ENCODE measurements around the gene PDAP1. TPM values are rescaled to one million over a fixed set of nuclear protein-coding genes. Genes with fewer than 3 reads are reported as not detected.
A peak's percentile ranks its signal among the peaks of the same experiment; 100 is the strongest.

PDAP1 gene, protein sequence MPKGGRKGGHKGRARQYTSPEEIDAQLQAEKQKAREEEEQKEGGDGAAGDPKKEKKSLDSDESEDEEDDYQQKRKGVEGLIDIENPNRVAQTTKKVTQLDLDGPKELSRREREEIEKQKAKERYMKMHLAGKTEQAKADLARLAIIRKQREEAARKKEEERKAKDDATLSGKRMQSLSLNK
- polyA plus RNA-seq (2012; rRNA removed), result 296 and 389 TPM in 2 replicates
- polyA plus RNA-seq (2012; cell fraction: cytosol; rRNA removed), result 589 and 668 TPM in 2 replicates
- polyA plus RNA-seq (2012; cell fraction: nucleus; rRNA removed), result 105 and 146 TPM in 2 replicates

DNA sequence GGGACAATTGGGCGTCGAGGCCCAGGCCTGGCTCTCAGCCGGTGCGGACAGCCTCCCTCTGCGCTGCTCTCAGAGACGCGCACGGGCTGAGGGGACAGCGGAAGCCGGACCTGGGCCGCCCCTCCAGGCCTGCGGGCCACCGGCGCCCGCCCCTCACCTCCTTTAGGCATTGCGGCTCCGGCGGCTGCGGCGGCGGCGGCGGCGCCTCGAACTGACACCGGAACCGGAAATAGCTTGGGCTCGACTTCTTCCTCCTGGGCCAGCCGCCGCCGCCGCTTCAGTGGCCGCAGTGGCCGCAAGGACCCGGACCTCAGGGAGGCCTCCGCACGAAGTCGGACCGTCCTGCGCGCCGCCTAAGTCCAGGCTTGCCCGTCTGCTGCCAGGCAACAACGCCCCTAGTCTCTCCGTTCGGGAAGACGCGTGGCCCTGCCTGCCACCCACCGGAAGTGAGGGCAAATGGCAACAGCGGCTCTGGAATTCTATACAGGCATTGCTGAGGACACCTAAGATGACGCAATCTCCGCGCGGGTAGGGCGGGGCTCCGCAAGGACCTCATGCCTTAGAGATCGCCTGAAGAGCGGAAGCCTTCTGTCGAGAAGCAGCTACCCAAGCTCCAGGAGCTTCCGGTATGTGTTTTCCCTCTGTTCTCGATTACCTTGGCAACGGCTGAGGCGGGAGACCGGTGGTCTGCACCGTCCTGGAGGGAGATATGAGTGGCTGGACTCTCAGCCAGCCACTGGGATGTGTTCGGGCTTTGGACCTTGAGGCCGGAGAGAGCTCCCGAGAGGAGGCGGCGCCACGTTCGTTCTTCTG, at the start of gene PDAP1, which contains the start of gene BUD31:
Gene PDAP1 (minus strand): TSS at position 219 of the 813 bp plus-strand sequence. CDS start 49 bp downstream, at position 170.
Gene BUD31 (plus strand): TSS at position 591 of the 813 bp plus-strand sequence. CDS start 2,124 bp downstream, outside the sequence.
- H3K27ac ChIP-seq (ENCODE audit: low read depth in 2 of 2, low read length in 1 of 2), result peak within 1 kb of the TSS; percentile 98 to 99
- peaks cover 43 to 49% of the 10 kb centered on the region in 2 experiments for H3K36me3 ChIP-seq (replicated peaks in 1 of 2; ENCODE audit: control insufficient read depth in 1 of 2, insufficient read depth in 2 of 2, low read length in 1 of 2)
- ChIA-PET CTCF (interaction anchor here (0.7 to 3.5 kb wide), 5 partner anchors 9 to 368 kb away, joined by 3 to 16 read pairs (median 4); no protein-coding TSS in a partner anchor), POLR2A (interaction anchor here (0.6 to 5.2 kb wide), 17 partner anchors 12 to 1019 kb away, joined by 3 to 102 read pairs (median 4); partner anchors contain the start of genes AP4M1, ARPC1A, CPSF4 and FAM200A)
- no peaks in the 10 kb centered on the region for H3K9me3 ChIP-seq
- H3K4me2 ChIP-seq, result peak within 1 kb of the TSS; percentile 91
- peaks cover 52% of the 10 kb centered on the region for H4K20me1 ChIP-seq (ENCODE audit: insufficient read depth)
- H3K9me2 ChIP-seq, result no peaks in the 10 kb centered on the region
- H3F3A ChIP-seq (replicated peaks; ENCODE audit: insufficient read depth), result peaks cover 14% of the 10 kb centered on the region
- peak within 1 kb of the TSS; percentile 69 for H2AFZ ChIP-seq (ENCODE audit: low read depth)
- H3K9ac ChIP-seq, result peak within 1 kb of the TSS; percentile 96
- peak within 1 kb of the TSS; percentile 85 to 97 for H3K4me3 ChIP-seq (ENCODE audit: low read depth in 2 of 2, low read length in 1 of 2)
- TF ChIP-seq YY1 (IDR thresholded peaks at IDR 0.05; ENCODE audit: low read depth) (peak; percentile 73), JUND (IDR thresholded peaks at IDR 0.05) (peak; percentile 43; the same call in 1 of the 2 replicates), ELF1 (IDR thresholded peaks at IDR 0.05) (peak; percentile 78), MXI1 (IDR thresholded peaks at IDR 0.05; ENCODE audit: low read depth, low read length) (peak; percentile 86), SIN3A (IDR thresholded peaks at IDR 0.05; ENCODE audit: borderline replicate concordance, low read depth, low read length) (peak; percentile 79; the same call in 1 of the 2 replicates), GABPA (IDR thresholded peaks at IDR 0.05; ENCODE audit: low read depth) (peak; percentile 90), RFX5 (IDR thresholded peaks at IDR 0.05; ENCODE audit: low read length) (0 out of 2 replicates have a peak, but pooled peaks have one; percentile 45), RCOR1 (IDR thresholded peaks at IDR 0.05; ENCODE audit: low read length) (peak; percentile 54; the same call in 1 of the 2 replicates), MEF2A (IDR thresholded peaks at IDR 0.05; ENCODE audit: borderline replicate concordance, low read depth) (no peak), TAF1 (IDR thresholded peaks at IDR 0.05; ENCODE audit: borderline replicate concordance, low read depth, low read length) (peak; percentile 96), SMC3 (IDR thresholded peaks at IDR 0.05; ENCODE audit: low read depth, low read length) (peak; percentile 5; the same call in 1 of the 2 replicates), FOXJ3 (CRISPR knock-in tag; IDR thresholded peaks at IDR 0.05) (no peak; the same call in 1 of the 2 replicates), FOSL2 (IDR thresholded peaks at IDR 0.05; ENCODE audit: borderline replicate concordance, low read depth) (peak; percentile 9; the same call in 1 of the 2 replicates), EP300 (IDR thresholded peaks at IDR 0.05; ENCODE audit: borderline replicate concordance in 1 of 2, low read depth in 1 of 2, low read length in 1 of 2) (peak; percentile 16 to 74; a peak in 2 of 4 replicates), POLR2AphosphoS5 (IDR thresholded peaks at IDR 0.05; ENCODE audit: low read depth, low read length) (peak; percentile 99)
- TF ChIP-seq, protein P1, sequence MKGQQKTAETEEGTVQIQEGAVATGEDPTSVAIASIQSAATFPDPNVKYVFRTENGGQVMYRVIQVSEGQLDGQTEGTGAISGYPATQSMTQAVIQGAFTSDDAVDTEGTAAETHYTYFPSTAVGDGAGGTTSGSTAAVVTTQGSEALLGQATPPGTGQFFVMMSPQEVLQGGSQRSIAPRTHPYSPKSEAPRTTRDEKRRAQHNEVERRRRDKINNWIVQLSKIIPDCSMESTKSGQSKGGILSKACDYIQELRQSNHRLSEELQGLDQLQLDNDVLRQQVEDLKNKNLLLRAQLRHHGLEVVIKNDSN (IDR thresholded peaks at IDR 0.05; ENCODE audit: borderline replicate concordance, low read depth), result no peak
- TF ChIP-seq, protein P2, sequence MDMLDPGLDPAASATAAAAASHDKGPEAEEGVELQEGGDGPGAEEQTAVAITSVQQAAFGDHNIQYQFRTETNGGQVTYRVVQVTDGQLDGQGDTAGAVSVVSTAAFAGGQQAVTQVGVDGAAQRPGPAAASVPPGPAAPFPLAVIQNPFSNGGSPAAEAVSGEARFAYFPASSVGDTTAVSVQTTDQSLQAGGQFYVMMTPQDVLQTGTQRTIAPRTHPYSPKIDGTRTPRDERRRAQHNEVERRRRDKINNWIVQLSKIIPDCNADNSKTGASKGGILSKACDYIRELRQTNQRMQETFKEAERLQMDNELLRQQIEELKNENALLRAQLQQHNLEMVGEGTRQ (IDR thresholded peaks at IDR 0.05; ENCODE audit: borderline replicate concordance, low read depth, low read length), result no peak
- TF ChIP-seq, protein P3, sequence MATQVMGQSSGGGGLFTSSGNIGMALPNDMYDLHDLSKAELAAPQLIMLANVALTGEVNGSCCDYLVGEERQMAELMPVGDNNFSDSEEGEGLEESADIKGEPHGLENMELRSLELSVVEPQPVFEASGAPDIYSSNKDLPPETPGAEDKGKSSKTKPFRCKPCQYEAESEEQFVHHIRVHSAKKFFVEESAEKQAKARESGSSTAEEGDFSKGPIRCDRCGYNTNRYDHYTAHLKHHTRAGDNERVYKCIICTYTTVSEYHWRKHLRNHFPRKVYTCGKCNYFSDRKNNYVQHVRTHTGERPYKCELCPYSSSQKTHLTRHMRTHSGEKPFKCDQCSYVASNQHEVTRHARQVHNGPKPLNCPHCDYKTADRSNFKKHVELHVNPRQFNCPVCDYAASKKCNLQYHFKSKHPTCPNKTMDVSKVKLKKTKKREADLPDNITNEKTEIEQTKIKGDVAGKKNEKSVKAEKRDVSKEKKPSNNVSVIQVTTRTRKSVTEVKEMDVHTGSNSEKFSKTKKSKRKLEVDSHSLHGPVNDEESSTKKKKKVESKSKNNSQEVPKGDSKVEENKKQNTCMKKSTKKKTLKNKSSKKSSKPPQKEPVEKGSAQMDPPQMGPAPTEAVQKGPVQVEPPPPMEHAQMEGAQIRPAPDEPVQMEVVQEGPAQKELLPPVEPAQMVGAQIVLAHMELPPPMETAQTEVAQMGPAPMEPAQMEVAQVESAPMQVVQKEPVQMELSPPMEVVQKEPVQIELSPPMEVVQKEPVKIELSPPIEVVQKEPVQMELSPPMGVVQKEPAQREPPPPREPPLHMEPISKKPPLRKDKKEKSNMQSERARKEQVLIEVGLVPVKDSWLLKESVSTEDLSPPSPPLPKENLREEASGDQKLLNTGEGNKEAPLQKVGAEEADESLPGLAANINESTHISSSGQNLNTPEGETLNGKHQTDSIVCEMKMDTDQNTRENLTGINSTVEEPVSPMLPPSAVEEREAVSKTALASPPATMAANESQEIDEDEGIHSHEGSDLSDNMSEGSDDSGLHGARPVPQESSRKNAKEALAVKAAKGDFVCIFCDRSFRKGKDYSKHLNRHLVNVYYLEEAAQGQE (IDR thresholded peaks at IDR 0.05; ENCODE audit: low read depth, low read length), result peak; percentile 62
- TF ChIP-seq, protein P4, sequence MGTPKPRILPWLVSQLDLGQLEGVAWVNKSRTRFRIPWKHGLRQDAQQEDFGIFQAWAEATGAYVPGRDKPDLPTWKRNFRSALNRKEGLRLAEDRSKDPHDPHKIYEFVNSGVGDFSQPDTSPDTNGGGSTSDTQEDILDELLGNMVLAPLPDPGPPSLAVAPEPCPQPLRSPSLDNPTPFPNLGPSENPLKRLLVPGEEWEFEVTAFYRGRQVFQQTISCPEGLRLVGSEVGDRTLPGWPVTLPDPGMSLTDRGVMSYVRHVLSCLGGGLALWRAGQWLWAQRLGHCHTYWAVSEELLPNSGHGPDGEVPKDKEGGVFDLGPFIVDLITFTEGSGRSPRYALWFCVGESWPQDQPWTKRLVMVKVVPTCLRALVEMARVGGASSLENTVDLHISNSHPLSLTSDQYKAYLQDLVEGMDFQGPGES (IDR thresholded peaks at IDR 0.05; ENCODE audit: low read depth, low read length), result no peak
- TF ChIP-seq, protein P5, sequence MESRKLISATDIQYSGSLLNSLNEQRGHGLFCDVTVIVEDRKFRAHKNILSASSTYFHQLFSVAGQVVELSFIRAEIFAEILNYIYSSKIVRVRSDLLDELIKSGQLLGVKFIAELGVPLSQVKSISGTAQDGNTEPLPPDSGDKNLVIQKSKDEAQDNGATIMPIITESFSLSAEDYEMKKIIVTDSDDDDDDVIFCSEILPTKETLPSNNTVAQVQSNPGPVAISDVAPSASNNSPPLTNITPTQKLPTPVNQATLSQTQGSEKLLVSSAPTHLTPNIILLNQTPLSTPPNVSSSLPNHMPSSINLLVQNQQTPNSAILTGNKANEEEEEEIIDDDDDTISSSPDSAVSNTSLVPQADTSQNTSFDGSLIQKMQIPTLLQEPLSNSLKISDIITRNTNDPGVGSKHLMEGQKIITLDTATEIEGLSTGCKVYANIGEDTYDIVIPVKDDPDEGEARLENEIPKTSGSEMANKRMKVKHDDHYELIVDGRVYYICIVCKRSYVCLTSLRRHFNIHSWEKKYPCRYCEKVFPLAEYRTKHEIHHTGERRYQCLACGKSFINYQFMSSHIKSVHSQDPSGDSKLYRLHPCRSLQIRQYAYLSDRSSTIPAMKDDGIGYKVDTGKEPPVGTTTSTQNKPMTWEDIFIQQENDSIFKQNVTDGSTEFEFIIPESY (IDR thresholded peaks at IDR 0.05; ENCODE audit: borderline replicate concordance, low read depth), result 0 out of 2 replicates have a peak, but pooled peaks have one; percentile 12
- TF ChIP-seq, protein P6, sequence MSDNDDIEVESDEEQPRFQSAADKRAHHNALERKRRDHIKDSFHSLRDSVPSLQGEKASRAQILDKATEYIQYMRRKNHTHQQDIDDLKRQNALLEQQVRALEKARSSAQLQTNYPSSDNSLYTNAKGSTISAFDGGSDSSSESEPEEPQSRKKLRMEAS (IDR thresholded peaks at IDR 0.05; ENCODE audit: low read depth), result peak; percentile 93; the same call in 1 of the 2 replicates
- peak; percentile 98 for DNase-seq
- WGBS (ENCODE audit: low lambda C conversion rate), result 2% methylated on average over 33 of the region's 72 CpGs
- H3K27me3 ChIP-seq (ENCODE audit: insufficient read depth), result no peaks in the 10 kb centered on the region
- peaks cover 100% of the 10 kb centered on the region for H3K79me2 ChIP-seq (ENCODE audit: insufficient read depth)
- peaks cover 15 to 28% of the 10 kb centered on the region in 2 experiments for H3K4me1 ChIP-seq (ENCODE audit: control insufficient read depth in 1 of 2, insufficient read depth in 2 of 2, low read depth in 1 of 2, low read length in 1 of 2)

Data from SK-N-SH (cell line).